H1 (cell line): ENCODE results near the gene SHISAL1. TPM values are rescaled to one million over a fixed set of nuclear protein-coding genes. Genes with fewer than 3 reads are reported as not detected.
A peak's percentile ranks its signal among the peaks of the same experiment; 100 is the strongest.

Source experiments
- CTCF ChIA-PET: fragments of 300-600 bp; sonication (Branson Sonifier 250); formaldehyde crosslinking; loops from one replicate; lab custom pipeline; 2021; ENCODE audit not compliant: partially characterized antibody; lab: Charles Lee
- POLR2A ChIA-PET: fragments of 300-600 bp; sonication (Branson Sonifier 250); formaldehyde crosslinking; loops from one replicate; lab custom pipeline; 2021; ENCODE audit warnings: inconsistent platforms; ENCODE audit not compliant: partially characterized antibody; lab: Charles Lee
- DNase-seq, 2 experiments: peaks; one replicate each; pipeline versions ENCODE4 v3.0.0 to v3.0.0-alpha.2; 2010 to 2022; ENCODE audit warnings: low spot score in 2 of 2, low read depth in 1 of 2, mixed read lengths in 1 of 2
- FAIRE-seq: peaks from 2 replicates; lab custom pipeline; 2011; peaks lifted over from hg19 to GRCh38; lab: Jason Lieb, UNC
- H2AFZ ChIP-seq: 2 replicates; pipeline ENCODE4 v1.8.1; 2012; ENCODE audit warnings: low read length, inconsistent platforms
- H2AK5ac ChIP-seq: 2 replicates; pipeline ENCODE4 v1.6.1; 2013; ENCODE audit warnings: low read depth, low read length
- H2BK120ac ChIP-seq: replicated peaks from 2 replicates; pipeline ENCODE3; 2013; ENCODE audit warnings: low read depth, low read length, inconsistent platforms
- H2BK12ac ChIP-seq: 2 replicates; pipeline ENCODE4 v1.6.1; 2013; ENCODE audit warnings: low read depth, low read length
- H2BK15ac ChIP-seq: 2 replicates; pipeline ENCODE4 v1.6.1; 2013; ENCODE audit warnings: low read length
- H2BK20ac ChIP-seq: 2 replicates; pipeline ENCODE4 v1.6.1; 2013; ENCODE audit warnings: low read length
- H2BK5ac ChIP-seq: 2 replicates; pipeline ENCODE4 v1.6.1; 2013; ENCODE audit warnings: low read depth, low read length
- H3K14ac ChIP-seq: 2 replicates; pipeline ENCODE4 v1.6.1; 2013; ENCODE audit warnings: inconsistent platforms; ENCODE audit not compliant: insufficient read length
- H3K18ac ChIP-seq: 2 replicates; pipeline ENCODE4 v1.6.1; 2013; ENCODE audit warnings: low read length; ENCODE audit errors: extremely low read depth
- H3K23ac ChIP-seq: 2 replicates; pipeline ENCODE4 v1.6.1; 2013; ENCODE audit warnings: inconsistent platforms; ENCODE audit not compliant: insufficient read length
- H3K23me2 ChIP-seq: 2 replicates; pipeline ENCODE4 v1.6.1; 2013; ENCODE audit warnings: low read depth, low read length
- H3K27ac ChIP-seq: 2 replicates; pipeline ENCODE4 v1.6.1; 2011; ENCODE audit warnings: low read depth, low read length, inconsistent platforms
- H3K27me3 ChIP-seq, 4 experiments: replicated peaks in 1 of 4; 1 replicate in 1 of 4; 2 replicates in 3 of 4; pipeline versions ENCODE4 v1.6.1 to v1.8.1; 2011 to 2013; ENCODE audit warnings: low read length in 3 of 4, mild to moderate bottlenecking in 3 of 4, inconsistent platforms in 2 of 4, mixed read lengths in 2 of 4, moderate library complexity in 1 of 4; ENCODE audit not compliant: control insufficient read depth in 3 of 4, insufficient read depth in 3 of 4; ENCODE audit errors: extremely low read depth in 1 of 4
- H3K36me3 ChIP-seq, 4 experiments: 2 replicates each; pipeline versions ENCODE4 v1.6.1 to v1.8.1; 2011 to 2013; ENCODE audit warnings: mild to moderate bottlenecking in 4 of 4, low read length in 3 of 4, moderate library complexity in 2 of 4, control low read depth in 1 of 4, inconsistent platforms in 1 of 4; ENCODE audit not compliant: insufficient read depth in 4 of 4, control insufficient read depth in 2 of 4
- H3K4ac ChIP-seq: replicated peaks from 2 replicates; pipeline ENCODE3; 2013; ENCODE audit warnings: low read length, low read depth, mixed read lengths, inconsistent platforms; ENCODE audit not compliant: insufficient read length
- H3K4me1 ChIP-seq, 4 experiments: replicated peaks in 1 of 4; 1 replicate in 1 of 4; 2 replicates in 3 of 4; pipeline versions ENCODE4 v1.6.1 to v1.8.1; 2011 to 2013; ENCODE audit warnings: low read length in 3 of 4, inconsistent platforms in 2 of 4, mixed read lengths in 1 of 4; ENCODE audit not compliant: insufficient read depth in 4 of 4, control insufficient read depth in 3 of 4
- H3K4me2 ChIP-seq, 2 experiments: 2 replicates each; pipeline versions ENCODE4 v1.6.1 to v1.8.1; 2011 to 2013; ENCODE audit warnings: low read depth in 2 of 2, low read length in 2 of 2, control low read depth in 1 of 2, inconsistent platforms in 1 of 2, mild to moderate bottlenecking in 1 of 2; ENCODE audit not compliant: insufficient read depth in 1 of 2
- H3K4me3 ChIP-seq, 4 experiments: fragments of 200-600, 300-600 bp in 1 of 4; sonication (generic), shearing (Covaris generic), sonication (Bioruptor Twin) in 1 of 4; 2 replicates each; pipeline versions ENCODE4 v1.5.1 to v1.8.1; 2011 to 2016; ENCODE audit warnings: low read length in 4 of 4, low read depth in 3 of 4, control low read depth in 2 of 4, inconsistent platforms in 2 of 4, mild to moderate bottlenecking in 2 of 4, mixed read lengths in 1 of 4, moderate library complexity in 1 of 4; ENCODE audit not compliant: insufficient read depth in 2 of 4; ENCODE audit errors: extremely low read depth in 1 of 4
- H3K56ac ChIP-seq: replicated peaks from 2 replicates; pipeline ENCODE3; 2013; ENCODE audit warnings: low read depth, mild to moderate bottlenecking, mixed read lengths, low read length, inconsistent platforms; ENCODE audit not compliant: insufficient read length
- H3K79me1 ChIP-seq: 2 replicates; pipeline ENCODE4 v1.6.1; 2013; ENCODE audit warnings: low read depth, low read length, control low read depth
- H3K79me2 ChIP-seq, 2 experiments: 2 replicates each; pipeline versions ENCODE4 v1.6.1 to v1.8.1; 2012 to 2013; ENCODE audit warnings: low read length in 2 of 2, mild to moderate bottlenecking in 2 of 2, inconsistent platforms in 1 of 2; ENCODE audit not compliant: insufficient read depth in 2 of 2, control insufficient read depth in 1 of 2
- H3K9ac ChIP-seq, 4 experiments: replicated peaks in 1 of 4; 1 replicate in 1 of 4; 2 replicates in 3 of 4; pipeline versions ENCODE4 v1.6.1 to v1.8.1; 2011 to 2013; ENCODE audit warnings: low read depth in 3 of 4, low read length in 3 of 4, control low read depth in 2 of 4, mild to moderate bottlenecking in 2 of 4, moderate library complexity in 2 of 4, inconsistent platforms in 1 of 4; ENCODE audit errors: extremely low read depth in 1 of 4
- H3K9me3 ChIP-seq, 2 experiments: 2 replicates each; pipeline versions ENCODE4 v1.6.1 to v1.8.1; 2012 to 2013; ENCODE audit warnings: mild to moderate bottlenecking in 2 of 2, moderate library complexity in 2 of 2, control low read depth in 1 of 2, inconsistent platforms in 1 of 2, low read depth in 1 of 2, low read length in 1 of 2, mixed read lengths in 1 of 2; ENCODE audit not compliant: insufficient read depth in 2 of 2
- H4K20me1 ChIP-seq, 2 experiments: replicated peaks in 1 of 2; 2 replicates each; pipeline versions ENCODE3 to v1.8.1; 2011 to 2013; ENCODE audit warnings: inconsistent platforms in 2 of 2, low read length in 2 of 2, mild to moderate bottlenecking in 1 of 2; ENCODE audit not compliant: insufficient read depth in 2 of 2, control insufficient read depth in 1 of 2
- H4K5ac ChIP-seq: 2 replicates; pipeline ENCODE4 v1.6.1; 2013; ENCODE audit warnings: low read length, low read depth, mixed read lengths, inconsistent platforms; ENCODE audit not compliant: insufficient read length
- H4K8ac ChIP-seq: 2 replicates; pipeline ENCODE4 v1.8.0; 2013; ENCODE audit warnings: mild to moderate bottlenecking, moderate library complexity, low read length, inconsistent platforms; ENCODE audit not compliant: insufficient read depth; ENCODE audit errors: extremely low read depth
- H4K91ac ChIP-seq: replicated peaks from 2 replicates; pipeline ENCODE3; 2013; ENCODE audit warnings: low read length, mixed read lengths, inconsistent platforms; ENCODE audit not compliant: insufficient read length
- KDM1A ChIP-seq: fragments of 200-600, 300-600 bp; sonication (generic); IDR thresholded peaks from 2 replicates; pipeline ENCODE4 v1.7.1; 2016; ENCODE audit warnings: mild to moderate bottlenecking, low read length, borderline replicate concordance
- WGBS, 2 experiments: shearing (Covaris generic) in 1 of 2; methylation state at CpG; one replicate each; pipeline versions ENCODE4 v1.1.6 to v1.1.7; 2013 to 2015; ENCODE audit warnings: low lambda C conversion rate in 2 of 2, mixed read lengths in 2 of 2, inconsistent platforms in 1 of 2, low coverage in 1 of 2, missing lambda C conversion rate in 1 of 2; ENCODE audit not compliant: insufficient replicate concordance in 2 of 2, insufficient coverage in 1 of 2, insufficient read length in 1 of 2; ENCODE audit errors: extremely low coverage in 1 of 2, missing lambda C conversion rate in 1 of 2; 5-methylcytosine and 5-hydroxymethylcytosine counted together
- polyA plus RNA-seq, 7 experiments: library from polyadenylated mRNA; depleted of rRNA in 3 of 7; stranded (reverse) in 5 of 7; unstranded in 2 of 7; fragments of >200 nt in 5 of 7; fragments of 200-250 nt in 2 of 7; gene quantifications; 1 replicate in 5 of 7; 2 replicates in 1 of 7; 4 replicates in 1 of 7; pipeline versions ENCODE4 v1.2.1 to v1.2.3, GENCODE V29; 2011 to 2013; ENCODE audit warnings: missing spikeins in 2 of 7, mixed read lengths in 2 of 7
- total RNA-seq: library from RNA; stranded (reverse); fragmentation: NEBNext Ultra II Directional; extraction: Animal tissue kit (Norgen Biotek cat#: 25700); gene quantifications from 2 replicates; pipeline ENCODE4 v1.2.1, GENCODE V29; 2021
- TF ChIP-seq, protein P1 (sequence below), 3 experiments: IDR thresholded peaks; 1 replicate in 2 of 3; 2 replicates in 1 of 3; pipeline versions ENCODE4 v1.5.1 to v1.6.1; 2011; ENCODE audit warnings: low read length in 3 of 3, mild to moderate bottlenecking in 3 of 3, inconsistent platforms in 2 of 3, low read depth in 1 of 3, moderate library complexity in 1 of 3; ENCODE audit not compliant: insufficient read depth in 1 of 3; ENCODE audit errors: control extremely low read depth in 1 of 3

The SHISAL1 gene
- total and polyA plus RNA-seq, 2 of the 8 experiments (the other 6 are each of a cell fraction or from before 2014, with no cell fraction given), result 3.7 to 5.8 TPM

DNA sequence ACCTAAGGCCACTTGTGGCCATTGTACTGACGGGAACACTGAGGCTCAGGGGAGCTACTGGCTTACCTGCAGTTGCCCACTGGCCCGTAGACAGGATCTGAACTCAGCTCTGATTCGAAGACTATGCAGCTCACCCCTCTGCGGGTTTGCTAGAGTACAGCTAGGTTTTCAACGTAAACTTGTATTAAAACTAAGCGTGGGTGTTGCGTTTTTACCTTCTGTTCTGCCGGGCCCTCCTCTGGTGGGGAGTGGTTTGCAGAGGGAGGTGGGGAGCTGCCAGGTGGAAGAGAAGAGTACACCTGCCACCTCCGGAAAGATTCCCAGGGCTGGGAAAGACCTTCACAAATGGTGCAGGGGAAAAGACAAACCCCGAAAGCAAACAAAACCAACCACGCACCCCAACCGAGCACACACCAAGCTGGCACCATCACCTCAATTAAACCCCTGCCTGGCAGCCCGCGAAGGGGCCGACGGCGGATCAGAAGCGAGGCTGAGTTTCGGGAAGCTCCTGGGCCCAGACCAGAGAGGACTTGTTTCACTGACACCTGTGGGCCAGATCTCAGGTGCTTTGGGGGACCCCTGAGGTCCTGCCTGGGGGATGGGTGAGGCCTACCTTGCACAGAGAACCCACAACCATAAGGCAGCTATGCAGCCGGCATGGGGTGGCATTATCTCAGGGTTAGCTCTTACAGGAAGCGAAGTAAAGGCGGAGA lies 37.7 kb downstream of the SHISAL1 start:
- Histone ChIP-seq H3K4me2 (no peak overlapping the region), H3K4ac (no peak overlapping the region), H3K27me3 (no peaks in the 10 kb centered on the region), H3K4me3 (no peak overlapping the region), H3K4me1 (peaks cover 0 to 11% (median 6%) of the 10 kb centered on the region in 4 experiments; a peak in 6 of 7 replicates), H2AFZ (no peak overlapping the region), H3K27ac (no peak overlapping the region), H3K23me2 (no peaks in the 10 kb centered on the region), H3K36me3 (no peaks in the 10 kb centered on the region), H2BK120ac (no peak overlapping the region), H4K91ac (no peak overlapping the region), H2AK5ac (no peak overlapping the region), H2BK12ac (no peak overlapping the region), H4K8ac (peak overlapping the region; percentile 11; the same call in 1 of the 2 replicates), H3K23ac (no peak overlapping the region), H3K18ac (no peak overlapping the region), H2BK15ac (no peak overlapping the region), H2BK5ac (no peak overlapping the region), H2BK20ac (no peak overlapping the region), H3K9ac (no peak overlapping the region), H3K79me2 (no peaks in the 10 kb centered on the region), H4K5ac (no peak overlapping the region), H3K14ac (no peak overlapping the region), H4K20me1 (no peaks in the 10 kb centered on the region), H3K9me3 (no peaks in the 10 kb centered on the region), H3K79me1 (no peaks in the 10 kb centered on the region), H3K56ac (peak overlapping the region; percentile 52)
- WGBS, 2 experiments, result 93% methylated on average over 22 of the region's 22 CpGs; no CpG with 5 or more reads in 1 of the 2 experiments
- TF ChIP-seq, protein P1, sequence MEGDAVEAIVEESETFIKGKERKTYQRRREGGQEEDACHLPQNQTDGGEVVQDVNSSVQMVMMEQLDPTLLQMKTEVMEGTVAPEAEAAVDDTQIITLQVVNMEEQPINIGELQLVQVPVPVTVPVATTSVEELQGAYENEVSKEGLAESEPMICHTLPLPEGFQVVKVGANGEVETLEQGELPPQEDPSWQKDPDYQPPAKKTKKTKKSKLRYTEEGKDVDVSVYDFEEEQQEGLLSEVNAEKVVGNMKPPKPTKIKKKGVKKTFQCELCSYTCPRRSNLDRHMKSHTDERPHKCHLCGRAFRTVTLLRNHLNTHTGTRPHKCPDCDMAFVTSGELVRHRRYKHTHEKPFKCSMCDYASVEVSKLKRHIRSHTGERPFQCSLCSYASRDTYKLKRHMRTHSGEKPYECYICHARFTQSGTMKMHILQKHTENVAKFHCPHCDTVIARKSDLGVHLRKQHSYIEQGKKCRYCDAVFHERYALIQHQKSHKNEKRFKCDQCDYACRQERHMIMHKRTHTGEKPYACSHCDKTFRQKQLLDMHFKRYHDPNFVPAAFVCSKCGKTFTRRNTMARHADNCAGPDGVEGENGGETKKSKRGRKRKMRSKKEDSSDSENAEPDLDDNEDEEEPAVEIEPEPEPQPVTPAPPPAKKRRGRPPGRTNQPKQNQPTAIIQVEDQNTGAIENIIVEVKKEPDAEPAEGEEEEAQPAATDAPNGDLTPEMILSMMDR (IDR thresholded peaks at IDR 0.05; ENCODE audit: control extremely low read depth in 1 of 3, insufficient read depth in 1 of 3, low read depth in 1 of 3, low read length in 3 of 3), result no peak
- peak; percentile 68; the same call in 1 of the 2 replicates for TF ChIP-seq KDM1A
- POLR2A ChIA-PET, result interaction anchor here (0.6 to 1.3 kb wide), 2 partner anchors 96 to 152 kb away, joined by 3 to 4 read pairs; no protein-coding TSS in a partner anchor
- no peak for DNase-seq
- CTCF ChIA-PET, result interaction anchor here (0.6 to 1.8 kb wide), 8 partner anchors 10 to 282 kb away, joined by 3 to 6 read pairs (median 3); no protein-coding TSS in a partner anchor
- no peak for FAIRE-seq
